Esophagus muscularis mucosa (tissue), 4 donors: ENCODE data around the gene FMN2. TPM values are rescaled to one million over a fixed set of nuclear protein-coding genes. Genes with fewer than 3 reads are reported as not detected.
"Not testable (repeated sequence)": the region's sequence is repeated elsewhere in the genome, so short reads cannot be mapped to it uniquely, and the experiment has no call there.

ENCODE experiments used
- DNase-seq: peaks from one replicate; pipeline ENCODE4 v3.0.0-alpha.2; 2017; ENCODE audit errors: extremely low spot score
- H3K27ac ChIP-seq, 4 donors: fragments of 200-600 bp; sonication (generic); replicated peaks in 1 of 4; 1 replicate in 3 of 4; 2 replicates in 1 of 4; pipeline ENCODE4 v1.5.1; 2016 to 2019; ENCODE audit warnings: mild to moderate bottlenecking in 1 of 4
- H3K27me3 ChIP-seq, 4 donors: fragments of 200-600 bp; sonication (generic); one replicate each; pipeline versions ENCODE4 v1.5.1 to v1.6.0; 2016 to 2019
- H3K36me3 ChIP-seq, 4 donors: fragments of 200-600 bp; sonication (generic); one replicate each; pipeline ENCODE4 v1.5.1; 2016 to 2019
- H3K4me1 ChIP-seq, 4 donors: fragments of 200-600 bp; sonication (generic); one replicate each; pipeline ENCODE4 v1.5.1; 2016 to 2019
- H3K4me3 ChIP-seq, 4 donors: fragments of 200-600 bp; sonication (generic); 1 replicate in 2 of 4; 2 replicates in 2 of 4; pipeline ENCODE4 v1.5.1; 2016 to 2019; ENCODE audit warnings: mild to moderate bottlenecking in 4 of 4, moderate library complexity in 1 of 4
- H3K9me3 ChIP-seq, 4 donors: fragments of 200-600 bp; sonication (generic); 1 replicate in 3 of 4; 2 replicates in 1 of 4; pipeline ENCODE4 v1.5.1; 2016 to 2019
- EP300 ChIP-seq: sonication (generic); formaldehyde crosslinking; IDR thresholded peaks from one replicate; pipeline ENCODE4 v1.6.1; 2017; ENCODE audit warnings: antibody characterized with exemption
- POLR2A ChIP-seq: fragments of 450-650 bp; IDR thresholded peaks from one replicate; pipeline ENCODE4 v1.6.1; 2017; ENCODE audit warnings: antibody characterized with exemption, moderate library complexity, mild to moderate bottlenecking, low read depth
- POLR2AphosphoS5 ChIP-seq, 2 donors: sonication (generic); formaldehyde crosslinking; IDR thresholded peaks; one replicate each; pipeline ENCODE4 v1.6.1; 2017; ENCODE audit warnings: antibody characterized with exemption in 2 of 2
- WGBS: methylation state at CpG from one replicate; pipeline ENCODE4 v1.1.5; 2018; 5-methylcytosine and 5-hydroxymethylcytosine counted together
- intact Hi-C: fragments of 100-400 bp; cut with DNase I; formaldehyde crosslinking; loops from one replicate; pipeline ENCODE4 v1.15.1; 2023
- total RNA-seq, 4 donors: library from RNA; depleted of rRNA; stranded (reverse); fragments of >200 nt; gene quantifications; one replicate each; pipeline versions ENCODE4 v1.1.0 to v1.2.1, GENCODE V29; 2016
- TF ChIP-seq, protein P1 (sequence below), 3 experiments: fragments of 200-600 bp in 2 of 3; fragments of 450-650 bp in 1 of 3; sonication (generic) in 2 of 3; IDR thresholded peaks; one replicate each; pipeline ENCODE4 v1.5.1; 2017 to 2019; ENCODE audit warnings: antibody characterized with exemption in 3 of 3, mild to moderate bottlenecking in 2 of 3, moderate library complexity in 1 of 3

FMN2 gene
- total RNA-seq, 4 donors from 2014 or later: 0.32 to 2.5 (median 1.4) TPM

GRCh38 chr1:240170806-240171205 is 79.1 kb downstream of the FMN2 start:
- intact Hi-C loops: no loop called here
- H3K36me3 ChIP-seq: no peaks in the 10 kb centered on the region
- no peak for DNase-seq
- H3K4me3 ChIP-seq: no peak overlapping the region
- no peaks in the 10 kb centered on the region for H3K27me3 ChIP-seq
- no peaks in the 10 kb centered on the region for H3K4me1 ChIP-seq
- WGBS: 84% methylated on average over 6 of the region's 6 CpGs
- no peaks in the 10 kb centered on the region for H3K9me3 ChIP-seq
- TF ChIP-seq POLR2A (no peak), EP300 (no peak), POLR2AphosphoS5 (IDR thresholded peaks at IDR 0.05) (no peak)
- TF ChIP-seq, protein P1, sequence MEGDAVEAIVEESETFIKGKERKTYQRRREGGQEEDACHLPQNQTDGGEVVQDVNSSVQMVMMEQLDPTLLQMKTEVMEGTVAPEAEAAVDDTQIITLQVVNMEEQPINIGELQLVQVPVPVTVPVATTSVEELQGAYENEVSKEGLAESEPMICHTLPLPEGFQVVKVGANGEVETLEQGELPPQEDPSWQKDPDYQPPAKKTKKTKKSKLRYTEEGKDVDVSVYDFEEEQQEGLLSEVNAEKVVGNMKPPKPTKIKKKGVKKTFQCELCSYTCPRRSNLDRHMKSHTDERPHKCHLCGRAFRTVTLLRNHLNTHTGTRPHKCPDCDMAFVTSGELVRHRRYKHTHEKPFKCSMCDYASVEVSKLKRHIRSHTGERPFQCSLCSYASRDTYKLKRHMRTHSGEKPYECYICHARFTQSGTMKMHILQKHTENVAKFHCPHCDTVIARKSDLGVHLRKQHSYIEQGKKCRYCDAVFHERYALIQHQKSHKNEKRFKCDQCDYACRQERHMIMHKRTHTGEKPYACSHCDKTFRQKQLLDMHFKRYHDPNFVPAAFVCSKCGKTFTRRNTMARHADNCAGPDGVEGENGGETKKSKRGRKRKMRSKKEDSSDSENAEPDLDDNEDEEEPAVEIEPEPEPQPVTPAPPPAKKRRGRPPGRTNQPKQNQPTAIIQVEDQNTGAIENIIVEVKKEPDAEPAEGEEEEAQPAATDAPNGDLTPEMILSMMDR (IDR thresholded peaks at IDR 0.05): no peak
- no peak overlapping the region for H3K27ac ChIP-seq

DNA sequence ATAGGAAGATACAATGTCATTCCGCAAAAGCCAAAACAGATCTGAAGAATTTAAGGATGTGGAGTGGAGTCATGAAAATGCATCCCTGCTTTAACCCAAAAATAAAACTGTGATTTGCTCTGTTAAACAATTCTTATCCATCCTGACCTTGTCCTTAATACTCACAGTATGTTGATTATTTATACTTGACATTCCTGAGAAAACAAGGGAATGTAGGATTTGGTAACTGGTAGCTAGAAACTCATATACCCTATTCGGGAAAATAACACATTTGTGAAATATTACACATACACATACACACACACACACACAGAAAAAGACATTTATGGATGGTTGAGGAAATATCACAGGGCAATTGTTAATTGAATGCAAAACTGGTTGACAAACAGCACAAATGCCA is 80.2 kb downstream of the FMN2 start:
- Histone ChIP-seq H3K4me3 (no peak overlapping the region), H3K27me3 (no peaks in the 10 kb centered on the region), H3K27ac (no peak overlapping the region), H3K9me3 (no peaks in the 10 kb centered on the region), H3K4me1 (no peaks in the 10 kb centered on the region), H3K36me3 (no peaks in the 10 kb centered on the region)
- TF ChIP-seq, protein P1 (IDR thresholded peaks at IDR 0.05): no peak
- no peak for TF ChIP-seq EP300
- intact Hi-C loops: no loop called here
- 85% methylated on average over 2 of the region's 2 CpGs for WGBS
- DNase-seq: no peak

DNA sequence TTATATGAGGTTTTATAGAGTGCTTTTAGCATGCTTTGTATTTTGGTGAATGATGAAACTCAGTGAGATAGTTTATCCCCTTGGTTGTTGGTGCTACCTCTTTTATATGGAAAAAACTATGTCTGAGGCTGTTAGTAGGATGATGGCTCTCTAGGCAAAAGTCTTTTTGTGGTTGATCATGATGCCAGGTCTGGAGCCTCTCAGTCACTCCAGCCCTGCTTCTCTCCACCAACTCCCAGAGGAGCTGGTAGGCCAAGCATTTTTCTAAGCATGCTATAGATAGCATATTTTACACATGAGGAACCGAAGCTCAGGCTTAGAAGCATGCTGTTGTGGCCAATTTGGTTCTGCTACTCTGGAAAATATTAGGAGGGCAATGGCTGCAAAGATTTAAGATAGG is 82.2 kb downstream of the FMN2 start:
- no peak overlapping the region for H3K4me3 ChIP-seq
- H3K9me3 ChIP-seq: no peaks in the 10 kb centered on the region
- H3K27me3 ChIP-seq: no peaks in the 10 kb centered on the region
- 79% methylated on average over 1 of the region's 1 CpG for whole genome bisulfite sequencing
- H3K27ac ChIP-seq: no peak overlapping the region
- H3K36me3 ChIP-seq: no peaks in the 10 kb centered on the region
- TF ChIP-seq POLR2A (no peak), EP300 (no peak), POLR2AphosphoS5 (IDR thresholded peaks at IDR 0.05) (no peak)
- TF ChIP-seq, protein P1 (IDR thresholded peaks at IDR 0.05): no peak
- intact Hi-C loops: no loop called here
- no peaks in the 10 kb centered on the region for H3K4me1 ChIP-seq
- no peak for DNase-seq

DNA sequence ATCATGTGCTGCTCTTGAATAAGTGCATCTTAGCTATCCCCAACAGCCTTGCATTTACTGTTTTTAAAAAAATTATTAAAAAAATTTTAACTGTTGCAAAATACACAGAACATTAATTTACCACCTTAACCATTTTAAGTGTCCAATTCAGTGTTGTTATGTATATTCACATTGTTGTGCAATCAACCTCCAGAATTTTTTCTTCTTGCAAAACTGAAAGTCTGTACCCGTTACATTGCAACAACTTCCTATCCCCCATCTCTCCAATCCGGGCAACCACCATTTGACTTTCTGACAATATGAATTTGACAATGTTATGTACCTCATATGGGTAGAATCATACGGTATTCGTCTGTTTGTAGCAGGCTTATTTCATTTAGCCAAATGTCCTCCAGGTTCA is 83.1 kb downstream of the FMN2 start:
- 80% methylated on average over 4 of the region's 4 CpGs for WGBS
- DNase-seq: no peak
- TF ChIP-seq POLR2AphosphoS5 (IDR thresholded peaks at IDR 0.05) (no peak), POLR2A (no peak), EP300 (no peak)
- TF ChIP-seq, protein P1 (IDR thresholded peaks at IDR 0.05): no peak
- intact Hi-C loops: no loop called here
- no peaks in the 10 kb centered on the region for H3K4me1 ChIP-seq
- H3K9me3 ChIP-seq: no peaks in the 10 kb centered on the region
- H3K27me3 ChIP-seq: no peaks in the 10 kb centered on the region
- H3K4me3 ChIP-seq: no peak overlapping the region
- no peaks in the 10 kb centered on the region for H3K36me3 ChIP-seq
- no peak overlapping the region for H3K27ac ChIP-seq

DNA sequence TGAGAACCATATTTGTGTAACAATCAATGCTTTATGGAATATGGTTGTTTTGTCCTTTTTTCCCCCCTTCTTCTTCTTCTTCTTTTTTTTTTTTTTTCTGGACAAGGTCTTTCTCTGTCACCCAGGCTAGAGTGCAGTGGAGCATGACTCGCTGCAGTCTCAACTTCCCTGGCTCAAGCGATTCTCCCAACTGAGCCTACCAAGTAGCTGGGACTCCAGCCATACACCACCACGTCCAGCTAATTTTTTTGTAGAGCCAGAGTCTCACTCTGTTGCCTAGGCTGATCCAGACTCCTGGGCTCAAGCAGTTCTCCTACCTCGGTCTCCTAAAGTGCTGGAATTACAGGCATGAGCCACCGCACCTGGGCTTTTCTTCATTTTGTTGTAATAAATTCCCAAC is 86.7 kb downstream of the FMN2 start:
- 95% methylated on average over 5 of the region's 5 CpGs for WGBS
- no peak overlapping the region for H3K4me3 ChIP-seq
- no peaks in the 10 kb centered on the region for H3K36me3 ChIP-seq
- H3K27ac ChIP-seq: no peak overlapping the region
- no peaks in the 10 kb centered on the region for H3K4me1 ChIP-seq
- intact Hi-C loops: no loop called here
- no peaks in the 10 kb centered on the region for H3K27me3 ChIP-seq
- DNase-seq: no peak
- H3K9me3 ChIP-seq: no peaks in the 10 kb centered on the region
- TF ChIP-seq EP300 (no peak), POLR2A (no peak), POLR2AphosphoS5 (IDR thresholded peaks at IDR 0.05) (no peak)
- TF ChIP-seq, protein P1 (IDR thresholded peaks at IDR 0.05): no peak

DNA sequence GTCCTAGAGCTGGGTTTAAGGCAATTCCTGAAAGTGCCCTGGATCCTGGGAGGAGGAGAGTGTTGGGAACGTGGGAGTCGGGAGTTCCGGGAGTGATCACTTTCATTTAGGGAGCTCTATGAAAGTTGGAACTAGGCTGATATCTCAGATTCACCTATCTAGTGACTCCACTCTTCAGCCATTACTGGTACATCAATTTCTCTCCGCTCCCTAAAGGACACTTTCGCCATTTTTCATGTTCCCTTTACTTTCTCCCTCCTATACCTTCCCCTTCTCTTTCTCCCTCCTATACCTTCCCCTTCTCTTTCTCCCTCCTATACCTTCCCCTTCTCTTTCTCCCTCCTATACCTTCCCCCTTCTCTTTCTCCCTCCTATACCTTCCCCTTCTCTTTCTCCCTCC is 93.0 kb downstream of the FMN2 start:
- H3K4me1 ChIP-seq, H3K27me3 ChIP-seq, H3K27ac ChIP-seq, H3K4me3 ChIP-seq, DNase-seq, H3K36me3 ChIP-seq, intact Hi-C loops, H3K9me3 ChIP-seq: not testable (repeated sequence)
- 90% methylated on average over 5 of the region's 5 CpGs for WGBS
